K562 (cell line): ENCODE results near the gene BOLA1. TPM values are rescaled to one million over a fixed set of nuclear protein-coding genes. Genes with fewer than 3 reads are reported as not detected.

Source experiments
- ATF3 ChIP-seq, 2 experiments: fragments of 450-650 bp in 1 of 2; sonication (generic) in 1 of 2; formaldehyde crosslinking in 1 of 2; IDR thresholded peaks in 1 of 2; conservative IDR thresholded peaks in 1 of 2; 2 replicates each; pipeline versions ENCODE4 v1.6.1 to v1.8.1; 2016 to 2023; ENCODE audit warnings: mild to moderate bottlenecking in 2 of 2, moderate library complexity in 2 of 2, inconsistent platforms in 1 of 2, missing genetic modification reagents in 1 of 2
- BRD4 ChIP-seq: fragments of 200-600 bp; sonication (generic); IDR thresholded peaks from 2 replicates; pipeline ENCODE4 v1.6.1; 2017; ENCODE audit warnings: inconsistent platforms
- C11orf30 ChIP-seq: fragments of 450-650 bp; IDR thresholded peaks from 2 replicates; pipeline ENCODE4 v1.6.1; 2016; ENCODE audit warnings: low read depth, mild to moderate bottlenecking
- CBX3 ChIP-seq, 2 experiments: IDR thresholded peaks; 1 replicate in 1 of 2; 2 replicates in 1 of 2; pipeline ENCODE4 v1.6.1; 2012; ENCODE audit warnings: inconsistent platforms in 2 of 2, low read length in 2 of 2, borderline replicate concordance in 1 of 2, control low read depth in 1 of 2
- CEBPG ChIP-seq, 3 experiments: fragments of 200-800 bp in 1 of 3; sonication (Bioruptor generic) in 1 of 3; sonication (generic) in 1 of 3; formaldehyde crosslinking in 1 of 3; IDR thresholded peaks in 2 of 3; conservative IDR thresholded peaks in 1 of 3; 2 replicates each; pipeline versions ENCODE4 v1.6.1 to v1.8.0; 2016 to 2022; ENCODE audit warnings: missing compliant biosample characterization in 2 of 3, missing genetic modification characterization in 2 of 3, mild to moderate bottlenecking in 1 of 3, missing genetic modification reagents in 1 of 3
- COPS2 ChIP-seq: fragments of 450-650 bp; conservative IDR thresholded peaks from 2 replicates; pipeline ENCODE4 v1.6.1; 2016; ENCODE audit warnings: mild to moderate bottlenecking, moderate library complexity
- DACH1 ChIP-seq: fragments of 450-650 bp; IDR thresholded peaks from 2 replicates; pipeline ENCODE4 v1.6.1; 2018; ENCODE audit not compliant: partially characterized antibody
- DPF2 ChIP-seq: fragments of 450-650 bp; IDR thresholded peaks from 2 replicates; pipeline ENCODE4 v1.6.1; 2016
- E2F5 ChIP-seq: sonication (generic); formaldehyde crosslinking; IDR thresholded peaks from 2 replicates; pipeline ENCODE4 v1.8.0; 2022; ENCODE audit warnings: mild to moderate bottlenecking, missing genetic modification reagents
- GABPB2 ChIP-seq: fragments of 250-450 bp; sonication (Bioruptor Pico); conservative IDR thresholded peaks from 2 replicates; pipeline ENCODE4 v1.5.1; 2021; ENCODE audit warnings: mild to moderate bottlenecking
- GATAD2B ChIP-seq: fragments of 450-650 bp; IDR thresholded peaks from 2 replicates; pipeline ENCODE4 v1.6.1; 2017; ENCODE audit warnings: mild to moderate bottlenecking, borderline replicate concordance
- MED1 ChIP-seq: sonication (generic); formaldehyde crosslinking; IDR thresholded peaks from 2 replicates; pipeline ENCODE4 v1.8.1; 2023; ENCODE audit warnings: missing genetic modification reagents, borderline replicate concordance
- NCOA6 ChIP-seq: fragments of 450-650 bp; IDR thresholded peaks from 2 replicates; pipeline ENCODE4 v1.6.1; 2017; ENCODE audit warnings: mild to moderate bottlenecking
- NFE2 ChIP-seq: IDR thresholded peaks from 2 replicates; pipeline ENCODE4 v1.6.1; 2014; ENCODE audit warnings: antibody characterized with exemption, low read depth
- NFXL1 ChIP-seq: fragments of 450-650 bp; formaldehyde crosslinking; IDR thresholded peaks from 2 replicates; pipeline ENCODE4 v1.4.0; 2021; ENCODE audit warnings: mild to moderate bottlenecking
- PREB ChIP-seq: sonication (generic); formaldehyde crosslinking; IDR thresholded peaks from 2 replicates; pipeline ENCODE4 v1.8.1; 2023; ENCODE audit warnings: mild to moderate bottlenecking, missing genetic modification reagents
- PURB ChIP-seq: sonication (generic); formaldehyde crosslinking; IDR thresholded peaks from 2 replicates; pipeline ENCODE4 v1.9.0; 2021; ENCODE audit warnings: low read depth, mild to moderate bottlenecking, missing genetic modification reagents
- RFX5 ChIP-seq: IDR thresholded peaks from 2 replicates; pipeline ENCODE4 v1.6.1; 2011; ENCODE audit warnings: low read depth, mild to moderate bottlenecking, improper control_type of control experiment, low read length
- ZBTB12 ChIP-seq: fragments of 250-450 bp; sonication (Bioruptor Pico); IDR thresholded peaks from 2 replicates; pipeline ENCODE4 v1.4.0; 2020
- ZBTB33 ChIP-seq: sonication (generic); formaldehyde crosslinking; IDR thresholded peaks from 2 replicates; pipeline ENCODE4 v1.8.1; 2023; ENCODE audit warnings: mild to moderate bottlenecking, missing genetic modification reagents
- ZEB2 ChIP-seq: fragments of 450-650 bp; IDR thresholded peaks from 2 replicates; pipeline ENCODE4 v1.6.1; 2016
- ZNF431 ChIP-seq: sonication (generic); formaldehyde crosslinking; IDR thresholded peaks from 2 replicates; pipeline ENCODE4 v1.8.0; 2022; ENCODE audit warnings: mild to moderate bottlenecking, missing genetic modification reagents
- polyA plus RNA-seq, 8 experiments: library from polyadenylated mRNA; depleted of rRNA in 4 of 8; stranded (reverse) in 5 of 8; unstranded in 3 of 8; fragments of >200 nt; fragmentation: Nextera tagmentation in 2 of 8; fragmentation: Illumina TruSeq in 1 of 8; extraction: Ambion mirVana in 2 of 8; extraction: Trizol in 1 of 8; gene quantifications; 2 replicates each; pipeline versions ENCODE4 v1.2.1 to v1.2.3, GENCODE V29; 2011 to 2014; ENCODE audit warnings: inconsistent platforms in 1 of 8, missing spikeins in 1 of 8
- total RNA-seq, 7 experiments: library from RNA; depleted of rRNA in 6 of 7; stranded (reverse); fragments of >200 nt in 6 of 7; fragmentation: Illumina TruSeq in 2 of 7; extraction: Trizol in 2 of 7; gene quantifications; 2 replicates each; pipeline versions ENCODE4 v1.2.1 to v1.2.3, GENCODE V29; 2011 to 2021; ENCODE audit warnings: low replicate concordance in 1 of 7

Gene BOLA1
- total and polyA plus RNA-seq, 9 of the 15 experiments (the other 6 are each of a cell fraction or from before 2014, with no cell fraction given), result 0.18 to 1.2 (median 0.40) TPM; not detected in 2

GRCh38 chr1:149884433-149885338 lies 14.7 kb upstream of the BOLA1 start (continued):
- no peak for TF ChIP-seq GATAD2B
- no peak for TF ChIP-seq BRD4
- TF ChIP-seq E2F5 (CRISPR knock-in tag), result no peak
- peak; percentile 37 for TF ChIP-seq DACH1
- TF ChIP-seq CEBPG (CRISPR knock-in tag; IDR thresholded peaks at IDR 0.05), result no peak; the same call in 1 of the 2 replicates
- no peak for TF ChIP-seq CEBPG (tag; conservative IDR thresholded peaks at IDR 0.05 in 1 of 2, IDR thresholded peaks at IDR 0.05 in 1 of 2)
- no peak for TF ChIP-seq ZBTB33 (CRISPR knock-in tag)
- TF ChIP-seq NFE2, result peak; percentile 85
- no peak for TF ChIP-seq ZBTB12 (CRISPR knock-in tag)
- peak; percentile 81 for TF ChIP-seq C11orf30
- TF ChIP-seq RFX5, result no peak
- no peak for TF ChIP-seq NCOA6
- no peak for TF ChIP-seq NFXL1
- TF ChIP-seq MED1 (CRISPR knock-in tag), result no peak
- peak in 1 of 2 experiments; percentile 5; a peak in 1 of 3 replicates for TF ChIP-seq CBX3 (IDR thresholded peaks at IDR 0.05; ENCODE audit: borderline replicate concordance in 1 of 2, low read length in 2 of 2)
- no peak for TF ChIP-seq GABPB2 (CRISPR knock-in tag)
- peak; percentile 79; the same call in 1 of the 2 replicates for TF ChIP-seq DPF2
- no peak for TF ChIP-seq PREB
- TF ChIP-seq PURB (CRISPR knock-in tag), result no peak
- TF ChIP-seq ZEB2, result no peak; the same call in 1 of the 2 replicates
- no peak for TF ChIP-seq ATF3 (IDR thresholded peaks at IDR 0.05)
- TF ChIP-seq ATF3 (CRISPR knock-in tag; conservative IDR thresholded peaks at IDR 0.05), result no peak
- no peak for TF ChIP-seq COPS2
- no peak for TF ChIP-seq ZNF431 (CRISPR knock-in tag)
